Measurements from ENCODE around the gene SLC7A7. TPM values are rescaled to one million over a fixed set of nuclear protein-coding genes. Genes with fewer than 3 reads are reported as not detected.

Gene SLC7A7
- total and polyA plus RNA-seq, 10 of the 15 experiments (the other 5 are each of a cell fraction or from before 2014, with no cell fraction given) = 27.8 to 79.2 (median 50.8) TPM

DNA sequence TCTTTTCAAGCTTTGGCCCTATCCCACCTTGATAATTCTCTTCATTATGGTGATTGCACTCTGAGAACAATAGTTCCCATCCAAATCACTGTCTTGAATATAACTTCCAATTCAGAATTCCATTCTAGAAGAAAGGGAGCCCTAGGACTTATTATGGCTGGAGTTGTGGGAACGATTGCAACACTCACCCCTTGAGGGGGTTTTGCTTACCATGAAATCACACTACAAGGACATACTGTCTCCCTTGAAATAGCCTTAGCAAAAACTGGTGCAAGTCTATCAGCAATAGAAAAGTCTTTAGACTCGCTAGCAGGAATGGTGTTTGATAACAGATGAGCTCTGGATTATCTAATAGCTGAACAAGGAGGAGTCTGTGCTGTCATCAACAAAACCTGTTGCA, 80.1 kb downstream of the SLC7A7 start:
- Histone ChIP-seq H3K27me3 (replicated peaks in 1 of 2; ENCODE audit: control insufficient read depth in 2 of 2, insufficient read depth in 2 of 2, low read length in 1 of 2) (no peaks in the 10 kb centered on the region), H3K4me1 (ENCODE audit: control insufficient read depth, insufficient read depth, low read length) (peaks cover 8% of the 10 kb centered on the region), H3K79me2 (ENCODE audit: control insufficient read depth, insufficient read depth, low read length) (no peaks in the 10 kb centered on the region), H3K36me3 (ENCODE audit: control insufficient read depth in 2 of 2, insufficient read depth in 2 of 2, low read length in 1 of 2) (no peaks in the 10 kb centered on the region), H3K9me3 (replicated peaks; ENCODE audit: control insufficient read depth, insufficient read depth, low read length) (no peaks in the 10 kb centered on the region), H4K20me1 (ENCODE audit: control insufficient read depth, insufficient read depth) (no peaks in the 10 kb centered on the region), H3K27ac (ENCODE audit: control insufficient read depth, insufficient read depth) (no peak overlapping the region), H3K9ac (ENCODE audit: control insufficient read depth, insufficient read depth, low read length) (no peak overlapping the region), H3K4me3 (no peak overlapping the region), H3K4me2 (ENCODE audit: control insufficient read depth, insufficient read depth) (no peak overlapping the region), H2AFZ (ENCODE audit: control insufficient read depth, low read depth, low read length) (no peak overlapping the region)
- ATAC-seq = no peak
- ChIA-PET SMC1A (ENCODE audit: uncharacterized antibody, unreplicated experiment) (no interaction called here), RAD21 (ENCODE audit: unreplicated experiment) (no interaction called here), POLR2A (no interaction called here), CTCF (interaction anchor here (0.6 to 1.0 kb wide), 2 partner anchors 11 to 146 kb away, joined by 3 read pairs; partner anchors contain the start of gene DAD1)
- in situ Hi-C loops (cut with MboI) (no loop called here), intact Hi-C loops (cut with micrococcal nuclease; ENCODE audit: unreplicated experiment) (no loop called here)
- no peak for FAIRE-seq
- DNase-seq (ENCODE audit: low read depth, low spot score) = no peak
- BruUV-seq (replicated peaks) = no TSS peak
- TF ChIP-seq RFX5 (IDR thresholded peaks at IDR 0.05; ENCODE audit: low read depth, low read length) (no peak), ZNF217 (IDR thresholded peaks at IDR 0.05) (no peak), SMAD5 (IDR thresholded peaks at IDR 0.05; ENCODE audit: low read depth) (no peak), ETV6 (conservative IDR thresholded peaks at IDR 0.05 in 1 of 2, IDR thresholded peaks at IDR 0.05 in 1 of 2; ENCODE audit: borderline replicate concordance in 1 of 2, low read depth in 1 of 2) (no peak), ZNF207 (IDR thresholded peaks at IDR 0.05; ENCODE audit: borderline replicate concordance) (no peak), POLR2A (IDR thresholded peaks at IDR 0.05; ENCODE audit: low read depth, low read length) (no peak), SRF (IDR thresholded peaks at IDR 0.05; ENCODE audit: low read depth in 2 of 2, low read length in 2 of 2) (no peak), KLF5 (IDR thresholded peaks at IDR 0.05; ENCODE audit: partially characterized antibody) (no peak), MEF2A (IDR thresholded peaks at IDR 0.05; ENCODE audit: insufficient read depth, low read depth, low read length) (no peak), TAF1 (IDR thresholded peaks at IDR 0.05; ENCODE audit: borderline replicate concordance, low read depth, low read length) (no peak), MYB (IDR thresholded peaks at IDR 0.05; ENCODE audit: borderline replicate concordance, low read depth, low read length) (no peak), KAT2A (conservative IDR thresholded peaks at IDR 0.05; ENCODE audit: control insufficient read depth, low read depth, low read length) (no peak), SREBF1 (IDR thresholded peaks at IDR 0.05; ENCODE audit: low read length) (no peak)
- TF ChIP-seq, protein P1, sequence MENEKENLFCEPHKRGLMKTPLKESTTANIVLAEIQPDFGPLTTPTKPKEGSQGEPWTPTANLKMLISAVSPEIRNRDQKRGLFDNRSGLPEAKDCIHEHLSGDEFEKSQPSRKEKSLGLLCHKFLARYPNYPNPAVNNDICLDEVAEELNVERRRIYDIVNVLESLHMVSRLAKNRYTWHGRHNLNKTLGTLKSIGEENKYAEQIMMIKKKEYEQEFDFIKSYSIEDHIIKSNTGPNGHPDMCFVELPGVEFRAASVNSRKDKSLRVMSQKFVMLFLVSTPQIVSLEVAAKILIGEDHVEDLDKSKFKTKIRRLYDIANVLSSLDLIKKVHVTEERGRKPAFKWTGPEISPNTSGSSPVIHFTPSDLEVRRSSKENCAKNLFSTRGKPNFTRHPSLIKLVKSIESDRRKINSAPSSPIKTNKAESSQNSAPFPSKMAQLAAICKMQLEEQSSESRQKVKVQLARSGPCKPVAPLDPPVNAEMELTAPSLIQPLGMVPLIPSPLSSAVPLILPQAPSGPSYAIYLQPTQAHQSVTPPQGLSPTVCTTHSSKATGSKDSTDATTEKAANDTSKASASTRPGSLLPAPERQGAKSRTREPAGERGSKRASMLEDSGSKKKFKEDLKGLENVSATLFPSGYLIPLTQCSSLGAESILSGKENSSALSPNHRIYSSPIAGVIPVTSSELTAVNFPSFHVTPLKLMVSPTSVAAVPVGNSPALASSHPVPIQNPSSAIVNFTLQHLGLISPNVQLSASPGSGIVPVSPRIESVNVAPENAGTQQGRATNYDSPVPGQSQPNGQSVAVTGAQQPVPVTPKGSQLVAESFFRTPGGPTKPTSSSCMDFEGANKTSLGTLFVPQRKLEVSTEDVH (IDR thresholded peaks at IDR 0.05; ENCODE audit: low read depth, partially characterized antibody) = no peak
- WGBS (ENCODE audit: insufficient coverage, insufficient replicate concordance, low lambda C conversion rate, missing lambda C conversion rate) = 41% methylated on average over 2 of the region's 2 CpGs

All from GM12878 (cell line).